Stimulated activated naive CD8-positive, alpha-beta T cell treated with anti-CD3 and anti-CD28 coated beads, Interleukin-15, Interleukin-2, amounts not matched to agents 100 ng/mL and 50 ng/mL, for 24 hours (primary cell): ENCODE data around the gene EVI5.
"Not testable (repeated sequence)": the region's sequence is repeated elsewhere in the genome, so short reads cannot be mapped to it uniquely, and the experiment has no call there.

Experiments
- H3K27ac Mint-ChIP-seq: one replicate; pipeline ENCODE4 v1.8.0; 2021; ENCODE audit warnings: mild to moderate bottlenecking, mixed read lengths
- H3K27me3 Mint-ChIP-seq: one replicate; pipeline ENCODE4 v1.8.0; 2021; ENCODE audit warnings: mixed read lengths
- H3K36me3 Mint-ChIP-seq: one replicate; pipeline ENCODE4 v1.8.0; 2021; ENCODE audit warnings: low read depth, mixed read lengths
- H3K4me1 Mint-ChIP-seq: one replicate; pipeline ENCODE4 v1.8.0; 2021; ENCODE audit warnings: low read depth, mixed read lengths
- H3K4me3 Mint-ChIP-seq: one replicate; pipeline ENCODE4 v1.8.0; 2021; ENCODE audit warnings: mild to moderate bottlenecking, mixed read lengths
- H3K9me3 Mint-ChIP-seq: one replicate; pipeline ENCODE4 v1.8.0; 2021; ENCODE audit warnings: mixed read lengths

The EVI5 gene

DNA sequence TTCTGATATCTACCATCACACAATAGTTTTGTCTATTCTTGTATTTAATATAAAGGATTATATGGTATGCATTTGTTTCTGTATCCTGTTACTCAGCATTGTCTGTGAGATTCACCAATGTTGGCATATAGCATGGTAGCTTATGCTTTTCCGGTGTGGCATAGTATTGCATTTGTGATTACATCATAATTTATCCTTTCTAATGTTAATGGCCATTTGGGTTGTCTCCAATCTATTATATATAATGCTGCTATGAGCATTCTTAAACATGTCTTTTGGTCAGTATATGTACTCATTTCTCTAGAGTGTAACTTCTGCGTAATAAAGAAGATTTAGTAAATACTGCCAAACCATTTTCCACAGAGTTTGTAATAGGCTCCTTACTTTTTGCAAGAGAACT lies 257.2 kb downstream of the EVI5 start:
- Mint-ChIP-seq H3K27ac (no peak overlapping the region), H3K4me3 (no peak overlapping the region), H3K9me3 (no peaks in the 10 kb centered on the region), H3K4me1 (peaks cover 19% of the 10 kb centered on the region), H3K36me3 (peaks cover 70% of the 10 kb centered on the region), H3K27me3 (no peaks in the 10 kb centered on the region)

DNA sequence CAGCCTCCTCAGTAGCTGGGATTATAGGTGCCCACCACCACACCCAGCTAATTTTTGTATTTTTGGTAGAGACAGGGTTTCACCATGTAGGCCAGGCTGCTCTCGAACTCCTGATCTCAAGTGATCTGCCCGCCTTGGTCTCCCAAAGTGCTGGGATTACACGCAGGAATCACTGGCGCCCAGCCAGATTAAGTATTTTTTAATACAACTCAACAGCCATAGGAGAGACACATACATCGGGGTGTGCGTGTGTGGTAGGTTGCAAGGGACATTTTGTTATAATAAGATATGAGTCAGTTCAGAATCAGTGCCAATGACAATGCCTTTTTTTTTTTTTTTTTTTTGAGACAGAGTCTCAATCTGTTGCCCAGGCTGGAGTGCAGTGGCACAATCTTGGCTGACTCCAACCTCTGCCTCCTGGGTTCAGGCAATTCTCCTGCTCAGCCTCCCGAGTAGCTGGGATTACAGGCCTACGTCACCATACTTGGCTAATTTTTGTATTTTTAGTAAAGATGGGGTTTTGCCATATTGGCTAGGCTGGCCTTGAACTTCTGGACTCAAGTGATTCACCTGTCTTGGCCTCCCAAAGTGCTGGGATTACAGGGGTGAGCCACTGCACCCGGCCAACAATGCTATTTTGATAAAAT lies 259.8 kb downstream of the EVI5 start:
- not testable (repeated sequence) for H3K4me1 Mint-ChIP-seq
- peaks cover 60% of the 10 kb centered on the region for H3K36me3 Mint-ChIP-seq

DNA sequence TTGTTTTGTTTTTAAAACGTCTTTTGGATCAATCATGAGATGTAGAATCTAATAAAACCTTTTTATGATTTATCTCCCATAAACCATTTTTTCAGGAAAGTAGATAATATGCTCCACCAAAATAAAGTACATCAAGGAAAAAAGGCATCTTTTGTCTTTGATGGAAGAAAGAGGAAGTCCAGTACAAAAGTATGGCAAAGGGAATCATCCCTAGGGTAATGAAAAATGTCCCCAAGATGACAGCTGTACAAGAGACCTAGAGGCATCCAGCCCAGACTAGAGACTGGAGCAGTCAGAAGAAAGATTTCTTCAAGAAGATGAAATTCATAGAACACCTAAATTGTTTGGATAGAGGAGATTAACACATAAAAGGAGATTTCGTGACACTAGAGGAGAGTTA lies 265.9 kb downstream of the EVI5 start:
- H3K9me3 Mint-ChIP-seq: no peaks in the 10 kb centered on the region
- H3K4me1 Mint-ChIP-seq: peaks cover 28% of the 10 kb centered on the region

More for the DNA sequence above, 259.8 kb downstream of the EVI5 start:
- H3K27ac Mint-ChIP-seq, H3K27me3 Mint-ChIP-seq, H3K4me3 Mint-ChIP-seq, H3K9me3 Mint-ChIP-seq: not testable (repeated sequence)

DNA sequence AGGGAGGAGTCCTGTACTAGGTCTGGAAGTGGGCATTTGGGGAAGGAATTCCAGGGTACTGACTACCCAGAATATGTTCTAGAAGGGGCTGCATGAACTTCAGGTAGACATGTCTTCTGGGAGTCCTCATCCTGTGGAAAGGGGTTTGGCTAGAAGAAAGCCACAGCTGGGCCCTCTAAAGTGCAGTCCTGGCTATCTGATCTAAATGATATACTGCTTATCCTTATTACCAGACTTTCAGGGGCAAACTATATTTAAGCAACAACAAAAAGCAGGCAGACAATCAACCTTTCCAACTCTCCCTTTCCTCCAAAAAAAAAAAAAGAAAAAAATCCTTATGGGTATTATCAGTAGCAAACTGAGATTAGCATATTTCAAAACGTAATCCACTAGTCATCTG lies 268.3 kb downstream of the EVI5 start:
- Mint-ChIP-seq H3K4me1 (peaks cover 32% of the 10 kb centered on the region), H3K4me3 (no peak overlapping the region), H3K36me3 (peaks cover 72% of the 10 kb centered on the region), H3K27ac (no peak overlapping the region), H3K27me3 (no peaks in the 10 kb centered on the region), H3K9me3 (no peaks in the 10 kb centered on the region)

More for the DNA sequence above, 265.9 kb downstream of the EVI5 start:
- H3K27me3 Mint-ChIP-seq: no peaks in the 10 kb centered on the region
- H3K4me3 Mint-ChIP-seq: no peak overlapping the region
- peaks cover 65% of the 10 kb centered on the region for H3K36me3 Mint-ChIP-seq
- H3K27ac Mint-ChIP-seq: no peak overlapping the region

DNA sequence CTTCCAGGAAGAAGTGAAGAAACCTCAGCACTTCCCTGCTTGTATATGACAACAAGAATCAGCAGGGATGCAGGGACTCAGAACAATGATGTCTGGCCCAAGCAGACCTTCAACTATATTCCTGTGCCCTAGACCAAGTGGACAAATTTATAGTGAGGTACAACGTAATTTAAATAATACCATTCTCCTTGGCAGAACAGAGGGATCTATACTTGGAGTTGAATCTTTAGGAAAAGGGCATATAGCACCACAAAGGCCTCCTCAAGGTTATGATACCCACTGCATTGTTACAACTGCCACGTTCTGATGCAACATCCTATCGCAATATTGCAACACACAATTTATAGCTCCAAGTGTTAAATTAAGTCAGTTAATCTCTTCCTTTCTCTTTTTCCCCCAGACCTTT lies 269.1 kb downstream of the EVI5 start:
- Mint-ChIP-seq H3K4me3 (no peak overlapping the region), H3K27ac (peak overlapping the region; percentile 82), H3K4me1 (peaks cover 32% of the 10 kb centered on the region), H3K36me3 (peaks cover 74% of the 10 kb centered on the region), H3K9me3 (no peaks in the 10 kb centered on the region), H3K27me3 (no peaks in the 10 kb centered on the region)

DNA sequence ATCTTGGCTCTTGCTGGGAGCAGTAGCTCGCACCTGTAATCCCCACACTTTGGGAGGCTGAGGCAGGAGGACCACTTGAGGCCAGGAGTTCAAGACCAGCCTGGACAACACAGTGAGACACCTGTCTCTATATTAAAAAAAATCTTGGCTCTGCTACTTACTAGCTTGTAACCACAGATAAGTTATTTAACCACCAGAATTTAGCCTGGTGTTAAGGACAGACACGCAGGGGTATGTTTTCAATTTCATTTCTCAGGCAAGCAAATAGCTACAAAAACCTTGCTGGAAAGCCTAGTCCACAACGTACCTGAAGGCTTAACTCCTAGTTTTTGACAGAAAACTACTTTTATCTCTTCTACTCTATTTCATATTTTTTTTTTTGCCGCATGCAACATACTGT lies 273.4 kb downstream of the EVI5 start:
- H3K9me3 Mint-ChIP-seq: no peaks in the 10 kb centered on the region
- H3K27me3 Mint-ChIP-seq: no peaks in the 10 kb centered on the region
- H3K4me3 Mint-ChIP-seq: no peak overlapping the region
- H3K27ac Mint-ChIP-seq: no peak overlapping the region
- peaks cover 51% of the 10 kb centered on the region for H3K36me3 Mint-ChIP-seq
- H3K4me1 Mint-ChIP-seq: peaks cover 27% of the 10 kb centered on the region

DNA sequence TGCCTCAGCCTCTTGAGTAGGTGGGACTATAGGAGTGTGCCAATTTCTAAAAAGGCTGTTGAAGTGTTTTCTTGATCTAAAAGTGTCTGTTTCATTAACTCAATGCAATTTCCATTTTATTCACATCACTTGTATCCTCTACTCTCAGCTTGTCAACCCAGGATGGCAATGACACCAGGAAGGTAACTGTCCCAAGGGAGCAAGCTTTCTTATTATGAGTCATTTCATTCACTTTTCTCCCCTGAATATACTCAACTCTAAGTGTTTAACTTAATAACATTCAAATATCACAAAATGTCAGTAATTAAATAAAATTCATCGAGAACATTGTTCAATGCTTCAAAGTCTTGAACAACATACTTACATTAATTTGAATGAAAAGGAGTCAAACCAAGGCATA lies 275.3 kb downstream of the EVI5 start:
- Mint-ChIP-seq H3K4me1 (peaks cover 16% of the 10 kb centered on the region), H3K9me3 (no peaks in the 10 kb centered on the region), H3K27me3 (no peaks in the 10 kb centered on the region), H3K27ac (no peak overlapping the region), H3K4me3 (no peak overlapping the region), H3K36me3 (peaks cover 34% of the 10 kb centered on the region)

DNA sequence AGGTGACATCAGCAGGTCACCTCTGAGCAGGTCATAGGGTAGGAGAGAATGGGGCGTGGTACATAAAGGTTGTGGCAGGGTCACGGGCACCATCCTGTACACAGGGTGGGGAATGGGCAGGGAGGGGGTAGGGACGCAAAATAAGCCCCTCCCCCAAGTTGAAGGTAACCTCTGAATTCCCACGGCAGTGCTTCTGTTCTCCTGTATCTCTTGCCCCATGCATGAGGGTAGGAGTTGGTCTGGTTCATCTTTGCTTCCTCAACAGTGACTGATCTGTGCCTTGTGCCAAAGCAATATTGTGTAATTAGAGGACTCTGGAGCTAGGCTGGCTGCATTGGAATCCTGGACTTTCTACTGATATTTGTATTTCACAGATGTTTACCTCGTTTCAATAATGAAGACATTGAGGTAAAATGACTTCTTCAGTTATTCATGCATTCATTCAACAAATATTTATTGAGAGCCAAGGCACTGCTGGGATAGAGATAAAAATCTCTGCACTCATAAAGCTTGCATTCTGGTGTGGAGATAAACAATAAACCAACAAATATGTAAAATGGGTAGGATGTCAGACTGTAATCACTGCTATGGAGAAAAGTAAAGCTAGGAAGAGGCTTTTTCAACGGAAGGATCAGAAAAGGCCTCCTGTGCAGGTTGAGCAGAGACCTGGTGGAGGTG lies 279.8 kb downstream of the EVI5 start:
- Mint-ChIP-seq H3K27ac (peak overlapping the region; percentile 53), H3K27me3 (no peaks in the 10 kb centered on the region), H3K36me3 (peaks cover 13% of the 10 kb centered on the region), H3K4me3 (no peak overlapping the region), H3K9me3 (no peaks in the 10 kb centered on the region), H3K4me1 (peaks cover 51% of the 10 kb centered on the region)

DNA sequence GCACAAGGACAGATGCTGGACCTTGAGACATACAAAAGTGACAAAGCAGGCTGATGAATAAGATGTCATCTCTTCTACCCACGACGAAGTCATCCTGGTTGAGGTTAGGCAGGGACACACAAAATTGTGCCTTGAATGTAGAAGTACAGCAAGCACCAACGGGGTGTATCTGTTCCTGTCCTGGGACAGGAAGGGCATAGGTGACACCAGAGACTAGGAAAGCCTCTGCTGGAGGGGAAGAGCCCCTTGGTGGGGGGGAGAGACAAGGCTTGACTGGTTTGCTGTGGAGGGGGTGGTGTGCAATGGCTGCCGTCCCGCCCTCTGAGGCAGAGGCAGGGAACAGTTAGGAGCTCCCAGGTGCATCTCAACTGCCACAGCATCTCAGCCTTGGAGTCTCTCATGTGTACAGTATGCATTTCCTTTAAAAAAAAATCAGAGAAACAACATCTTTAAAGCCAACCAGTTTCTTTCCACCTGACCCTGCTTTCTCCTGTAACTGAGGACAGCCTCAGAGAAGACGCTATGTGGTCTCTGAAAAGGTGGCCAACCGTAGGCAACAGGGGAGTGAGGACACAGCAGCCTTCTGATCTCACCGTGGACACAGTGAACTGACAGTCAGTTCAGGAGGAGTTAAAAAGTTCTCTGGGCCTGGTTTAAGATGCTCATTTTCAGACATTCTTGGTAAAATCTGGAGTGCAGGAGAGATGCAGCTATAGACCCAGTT lies 280.5 kb downstream of the EVI5 start:
- no peaks in the 10 kb centered on the region for H3K27me3 Mint-ChIP-seq
- peak overlapping the region; percentile 53 for H3K27ac Mint-ChIP-seq
- H3K4me3 Mint-ChIP-seq: no peak overlapping the region
- H3K9me3 Mint-ChIP-seq: no peaks in the 10 kb centered on the region
- peaks cover 51% of the 10 kb centered on the region for H3K4me1 Mint-ChIP-seq
- H3K36me3 Mint-ChIP-seq: peaks cover 9% of the 10 kb centered on the region

DNA sequence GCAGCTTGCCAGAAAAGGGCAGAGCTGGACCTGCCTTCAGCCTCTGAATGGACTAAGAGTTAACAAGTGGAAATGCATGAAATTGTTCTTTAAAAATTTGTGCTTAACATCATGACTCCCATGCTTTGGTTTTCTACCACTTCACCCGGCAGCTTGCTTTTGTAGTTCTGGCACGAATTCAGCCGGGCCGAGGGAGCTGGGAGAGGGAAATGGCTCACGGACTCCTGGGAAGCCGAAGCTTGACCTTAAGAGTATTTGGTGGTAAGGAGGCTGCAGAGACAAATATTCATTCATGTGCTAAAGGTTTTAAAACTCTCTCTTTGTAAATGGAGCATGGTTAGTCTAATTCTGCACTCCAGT lies 281.0 kb downstream of the EVI5 start:
- Mint-ChIP-seq H3K27ac (peak overlapping the region; percentile 41), H3K9me3 (no peaks in the 10 kb centered on the region)

DNA sequence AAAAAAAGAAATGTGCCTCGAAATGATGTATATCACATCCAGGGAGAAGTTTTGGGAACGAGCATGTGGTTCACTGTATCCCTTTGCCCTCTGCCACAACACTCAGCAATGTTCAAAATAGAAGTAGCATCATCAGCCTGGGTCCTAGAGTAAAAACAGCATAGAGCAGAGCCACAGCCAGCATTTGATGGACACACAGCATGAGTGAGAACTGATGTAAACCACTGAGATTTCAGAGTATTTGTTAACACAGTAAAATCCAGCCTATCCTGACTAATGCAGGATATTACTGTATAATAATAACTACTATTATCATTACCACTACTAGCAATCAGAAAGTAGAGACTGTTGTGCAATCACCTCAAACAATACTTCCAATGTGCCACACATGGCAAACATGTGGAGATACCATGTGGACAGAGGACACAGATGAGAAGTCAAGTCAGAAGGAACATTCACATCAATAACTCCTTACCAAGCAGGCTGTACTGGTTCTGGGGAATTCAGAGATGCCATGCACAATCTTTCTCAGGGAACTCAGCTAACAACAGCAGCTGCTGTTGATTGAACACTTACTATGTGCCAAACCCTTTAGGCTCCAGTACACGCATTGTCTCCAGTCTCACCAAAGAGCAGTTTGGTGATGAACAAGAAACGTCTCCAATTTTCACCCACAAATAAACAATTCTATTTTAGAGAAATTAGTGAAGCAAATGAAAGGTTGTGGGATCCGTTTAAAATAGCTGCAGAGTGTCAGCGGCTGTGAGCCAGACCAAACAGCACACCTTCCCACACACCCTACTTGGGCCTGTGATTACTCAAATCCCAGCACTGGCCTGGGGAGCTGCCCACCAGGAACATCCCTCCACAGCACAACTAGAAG lies 281.6 kb downstream of the EVI5 start:
- H3K27ac Mint-ChIP-seq: peak overlapping the region; percentile 87
- H3K4me1 Mint-ChIP-seq: peaks cover 51% of the 10 kb centered on the region
- H3K9me3 Mint-ChIP-seq: no peaks in the 10 kb centered on the region
- no peaks in the 10 kb centered on the region for H3K27me3 Mint-ChIP-seq
- peak overlapping the region; percentile 40 for H3K4me3 Mint-ChIP-seq
- peaks cover 4% of the 10 kb centered on the region for H3K36me3 Mint-ChIP-seq

More for the DNA sequence above, 281.0 kb downstream of the EVI5 start:
- Mint-ChIP-seq H3K4me1 (peaks cover 51% of the 10 kb centered on the region), H3K27me3 (no peaks in the 10 kb centered on the region), H3K36me3 (peaks cover 4% of the 10 kb centered on the region), H3K4me3 (no peak overlapping the region)

DNA sequence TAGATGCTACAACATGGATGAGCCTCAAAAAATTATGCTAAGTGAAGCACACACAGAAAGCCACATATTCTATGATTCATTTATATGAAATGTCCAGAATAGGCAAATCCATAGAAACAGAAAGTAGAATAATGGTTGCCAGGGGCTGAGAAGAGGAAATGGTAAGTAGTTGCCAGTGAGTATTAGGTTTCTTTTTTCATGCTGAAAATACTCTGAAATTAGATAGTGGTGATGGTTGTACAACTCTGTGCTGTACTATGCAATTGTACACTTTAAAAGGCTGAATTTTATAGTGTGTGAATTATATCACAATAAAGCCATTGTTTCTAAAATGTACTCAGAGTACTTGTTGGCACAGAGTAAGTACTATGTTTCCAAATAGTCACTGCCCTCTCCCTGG lies 282.7 kb downstream of the EVI5 start:
- Mint-ChIP-seq H3K4me3 (peak overlapping the region; percentile 40), H3K27ac (peak overlapping the region; percentile 87), H3K27me3 (no peaks in the 10 kb centered on the region), H3K9me3 (no peaks in the 10 kb centered on the region), H3K36me3 (peaks cover 4% of the 10 kb centered on the region), H3K4me1 (peaks cover 51% of the 10 kb centered on the region)

DNA sequence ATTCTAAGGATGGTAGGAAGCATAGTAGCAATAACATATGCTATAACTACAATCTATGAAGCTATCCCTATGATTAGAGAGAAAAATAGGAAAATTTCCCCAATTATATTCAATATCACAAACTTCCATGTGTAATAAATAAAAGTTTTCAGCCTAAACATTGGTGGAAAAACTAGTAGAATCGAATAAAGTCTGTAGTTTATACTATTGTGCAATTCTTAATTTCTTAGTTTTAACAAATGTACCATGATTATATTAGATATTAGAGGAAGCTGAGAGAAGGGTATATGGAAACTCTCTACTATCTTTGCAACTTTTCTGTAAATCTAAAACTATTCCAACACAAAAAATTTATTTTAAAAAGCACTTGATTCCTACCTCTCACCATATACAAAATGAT lies 284.4 kb downstream of the EVI5 start:
- Mint-ChIP-seq H3K9me3 (no peaks in the 10 kb centered on the region), H3K4me3 (no peak overlapping the region), H3K36me3 (no peaks in the 10 kb centered on the region), H3K4me1 (peaks cover 54% of the 10 kb centered on the region), H3K27me3 (no peaks in the 10 kb centered on the region), H3K27ac (peak overlapping the region; percentile 65)

DNA sequence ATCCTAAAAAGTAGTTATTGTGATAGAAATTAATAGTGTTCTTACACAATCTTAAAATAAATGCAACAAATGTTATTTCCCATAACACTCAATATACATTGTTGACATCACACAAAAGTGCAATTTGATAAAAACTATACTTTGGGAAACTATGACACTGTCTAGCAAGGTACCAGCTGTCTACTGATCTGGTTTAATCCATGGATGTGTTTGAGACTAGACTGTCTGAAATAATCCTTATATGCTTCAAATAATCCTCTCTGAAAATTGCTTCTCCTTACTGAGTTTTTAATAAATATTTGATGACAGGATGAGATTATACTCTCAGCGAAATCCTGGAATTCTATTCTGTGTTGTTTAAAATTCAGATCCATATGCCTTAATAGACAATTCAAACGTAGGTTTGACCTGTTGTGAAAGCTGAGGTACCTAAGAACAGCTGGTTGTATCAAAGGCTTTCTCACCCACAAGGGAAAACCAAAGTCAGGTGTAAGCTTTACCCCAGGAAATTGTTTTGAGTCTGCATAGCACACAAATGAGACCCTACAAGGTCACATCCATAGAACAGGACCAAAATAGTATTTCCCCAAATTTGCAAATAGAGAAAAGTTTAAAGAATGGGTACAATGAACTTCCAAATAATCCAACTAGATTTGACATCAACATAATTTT lies 289.4 kb downstream of the EVI5 start:
- H3K27ac Mint-ChIP-seq: no peak overlapping the region
- peaks cover 5% of the 10 kb centered on the region for H3K36me3 Mint-ChIP-seq
- H3K27me3 Mint-ChIP-seq: no peaks in the 10 kb centered on the region
- H3K9me3 Mint-ChIP-seq: no peaks in the 10 kb centered on the region
- H3K4me1 Mint-ChIP-seq: peaks cover 35% of the 10 kb centered on the region
- no peak overlapping the region for H3K4me3 Mint-ChIP-seq
